Stimulated activated CD8-positive, alpha-beta memory T cell treated with anti-CD3 and anti-CD28 coated beads, Interleukin-12 subunit alpha, Interleukin-12 subunit beta, amount 100 ng/mL, for 4 hours (primary cell): ENCODE measurements around the gene ACVR1B.

Experiments
- DNase-seq: peaks from one replicate; pipeline ENCODE4 v3.0.0-alpha.2; 2020; ENCODE audit warnings: low read depth

ACVR1B gene

DNA sequence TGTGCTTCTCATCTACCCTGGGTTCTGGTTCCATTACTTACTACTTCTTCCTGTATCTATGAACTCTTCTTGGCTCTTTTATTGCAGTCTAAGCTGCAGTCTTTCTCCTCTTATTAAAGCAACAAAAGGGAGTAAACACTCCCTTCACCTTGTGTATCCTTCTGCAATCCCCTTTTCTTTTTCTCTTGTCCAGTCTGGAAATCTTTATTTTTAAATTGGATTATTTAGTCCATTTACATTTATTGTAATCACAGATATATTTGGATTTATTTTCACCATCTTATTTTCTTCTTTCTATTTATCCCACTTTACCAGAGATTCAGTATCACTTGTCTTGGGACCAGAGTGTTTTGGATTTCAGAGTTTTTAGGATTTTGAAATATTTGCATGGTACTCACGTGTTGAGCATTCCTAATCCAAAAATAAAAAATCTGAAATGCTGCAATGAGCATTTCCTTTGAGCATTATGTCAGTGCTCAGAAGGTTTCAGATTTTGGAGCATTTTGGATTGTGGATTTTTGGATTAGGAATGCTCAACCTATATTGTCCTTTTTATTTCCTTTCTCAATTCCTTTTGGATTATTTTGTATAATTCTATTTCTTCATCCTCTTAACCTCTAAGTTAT lies 6.8 kb upstream of the ACVR1B start:
- no peak for DNase-seq

DNA sequence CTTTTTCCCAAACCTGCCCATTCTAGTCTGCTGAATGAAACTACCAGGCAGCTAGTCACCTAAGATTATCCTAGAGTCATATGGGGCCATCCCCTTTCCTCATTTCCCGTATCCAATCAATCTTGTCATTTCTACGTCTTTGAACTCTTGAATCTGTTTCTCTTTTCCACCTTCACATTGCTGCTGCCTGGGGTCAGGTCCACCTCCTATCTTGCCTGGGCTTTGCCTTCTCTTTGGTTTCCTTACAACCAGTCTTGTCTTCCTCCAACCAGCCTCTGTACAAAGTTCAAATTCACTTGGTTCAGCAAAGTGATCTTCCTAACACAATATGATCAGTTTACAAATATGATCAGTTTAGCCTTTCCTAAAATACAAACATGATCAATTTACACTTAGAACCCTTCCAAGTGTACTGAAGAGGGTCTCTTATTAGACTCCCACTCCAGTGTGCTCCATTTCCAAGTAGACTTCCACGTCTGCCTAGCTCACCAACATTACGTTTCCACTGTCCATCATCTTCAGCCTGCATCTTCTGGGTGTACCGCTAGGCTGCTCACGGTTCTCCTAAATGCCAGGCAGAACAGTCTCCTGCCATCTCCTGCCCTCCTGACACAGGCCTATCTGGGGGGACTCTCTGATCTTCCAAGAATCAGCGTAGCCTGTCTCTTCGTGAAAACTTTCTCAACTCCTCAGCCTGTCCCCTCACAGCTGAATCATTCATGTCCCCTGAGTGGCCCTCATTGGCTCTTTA lies 4.1 kb upstream of the ACVR1B start:
- no peak for DNase-seq

DNA sequence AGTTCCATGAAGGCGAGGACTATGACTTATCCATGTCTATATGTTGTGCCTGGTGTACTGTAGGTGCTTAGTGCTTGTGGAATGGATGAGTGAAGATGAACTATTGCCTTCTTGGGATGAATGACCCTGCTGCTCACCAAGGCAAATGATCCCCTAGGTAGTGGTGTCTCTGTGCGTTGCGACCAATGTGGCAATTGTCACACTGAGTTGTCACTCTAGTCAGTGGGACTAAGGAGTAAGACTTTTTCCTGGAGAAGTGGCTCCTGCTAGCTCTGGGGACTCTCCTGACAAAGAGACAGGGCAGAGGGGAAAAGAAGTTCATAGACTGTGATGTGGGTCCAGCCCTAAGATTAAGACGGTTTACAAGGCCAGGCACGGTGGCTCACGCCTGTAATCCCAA lies 3.4 kb upstream of the ACVR1B start:
- no peak for DNase-seq

DNA sequence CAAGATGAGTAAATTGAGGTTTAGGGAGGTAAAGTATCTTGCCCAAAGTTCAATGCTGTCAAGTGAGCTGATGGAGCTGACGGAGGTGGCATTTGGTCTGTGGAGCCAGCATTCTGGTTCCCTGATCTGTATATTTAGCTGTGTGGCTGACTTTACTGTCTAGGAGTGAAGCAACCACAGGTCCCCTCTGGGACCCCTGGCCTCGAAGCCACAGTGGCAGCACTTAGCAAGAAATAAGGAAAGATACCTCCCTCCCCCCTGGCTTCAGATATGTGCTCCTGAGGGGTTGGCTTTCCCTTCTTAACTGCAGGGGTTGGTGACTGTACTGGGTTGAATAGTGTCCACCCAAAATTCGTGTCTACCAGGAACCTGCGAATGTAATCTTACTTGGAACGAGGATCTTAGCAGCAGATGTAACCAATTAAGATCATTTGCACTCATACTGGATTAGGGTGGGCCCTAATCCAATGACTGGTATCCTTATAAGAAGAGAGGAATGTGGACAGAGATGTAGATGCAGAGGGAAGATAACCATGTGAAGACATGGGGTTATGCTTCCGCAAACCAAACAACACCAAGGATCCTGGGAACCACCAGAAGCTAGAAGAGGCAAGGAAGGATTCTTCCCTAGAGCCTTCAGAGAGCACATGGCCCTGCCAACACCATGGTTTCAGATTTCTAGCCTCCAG lies 2.0 kb upstream of the ACVR1B start:
- no peak for DNase-seq

DNA sequence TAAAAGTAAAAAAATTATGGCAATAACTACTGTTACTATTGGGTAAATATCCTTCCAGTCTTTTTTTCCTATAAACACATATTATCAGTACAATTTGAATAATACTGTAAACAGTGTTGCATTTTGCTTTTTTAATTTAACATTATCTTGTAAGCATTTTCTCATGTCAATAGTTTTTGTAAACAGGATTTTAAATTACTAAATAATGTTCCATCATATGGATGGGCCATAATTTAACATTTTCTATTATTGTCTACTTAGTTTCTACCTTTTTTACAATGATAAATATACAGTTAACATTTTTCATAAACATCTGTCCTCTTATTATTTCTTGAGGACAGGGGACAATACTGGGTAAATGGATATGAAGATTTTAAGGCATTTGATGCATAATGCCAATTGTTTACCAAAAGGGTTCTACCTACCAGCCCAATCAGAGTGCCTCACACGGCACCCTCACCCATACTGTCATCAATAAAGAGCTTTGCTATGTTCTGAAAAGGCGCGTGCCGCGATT lies 759 bp upstream of the ACVR1B start:
- no peak for DNase-seq

DNA sequence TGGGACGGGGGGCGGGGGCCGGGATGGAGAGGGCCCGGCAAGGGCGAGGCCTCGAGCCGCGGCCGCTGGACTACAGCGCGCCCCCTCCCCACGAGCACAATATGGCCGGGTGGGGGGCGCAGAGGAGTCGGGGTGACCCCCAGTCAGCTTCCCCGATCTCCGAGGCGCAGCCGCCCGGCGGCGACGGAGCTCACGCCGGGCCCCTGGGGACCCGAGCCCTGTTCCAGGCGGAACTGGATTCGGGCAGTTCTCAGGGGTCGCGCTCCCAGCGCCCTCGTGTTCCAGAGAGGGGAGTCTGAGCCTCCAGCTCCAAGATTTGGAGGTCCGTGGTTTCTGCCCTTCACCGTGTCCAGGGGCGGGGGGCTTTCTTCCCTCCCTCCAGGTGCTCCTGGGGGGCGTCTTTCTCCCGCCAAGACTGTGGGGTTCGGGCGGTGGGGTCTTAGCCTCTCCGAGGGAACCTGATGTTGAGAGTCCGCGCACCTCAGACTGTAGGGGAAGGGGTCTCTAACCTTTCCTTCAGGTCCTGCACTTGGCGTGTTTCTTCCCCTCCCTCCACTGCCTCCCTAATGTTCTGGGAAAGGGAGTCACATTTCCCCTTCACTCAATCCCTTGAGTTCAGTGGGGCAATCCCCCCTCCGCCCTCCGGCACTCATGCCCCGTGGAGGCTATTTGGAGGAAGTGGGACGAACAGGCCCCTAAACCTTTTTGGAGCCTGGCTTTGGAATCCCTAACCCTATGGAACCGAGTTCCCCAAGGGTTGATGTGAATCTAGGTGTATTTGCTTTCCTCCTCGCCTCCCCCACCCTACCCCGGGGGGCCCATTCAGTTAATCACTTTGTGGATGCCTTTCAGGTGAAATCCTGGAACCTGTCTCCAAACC lies 584 bp downstream of the ACVR1B start:
- DNase-seq: no peak

DNA sequence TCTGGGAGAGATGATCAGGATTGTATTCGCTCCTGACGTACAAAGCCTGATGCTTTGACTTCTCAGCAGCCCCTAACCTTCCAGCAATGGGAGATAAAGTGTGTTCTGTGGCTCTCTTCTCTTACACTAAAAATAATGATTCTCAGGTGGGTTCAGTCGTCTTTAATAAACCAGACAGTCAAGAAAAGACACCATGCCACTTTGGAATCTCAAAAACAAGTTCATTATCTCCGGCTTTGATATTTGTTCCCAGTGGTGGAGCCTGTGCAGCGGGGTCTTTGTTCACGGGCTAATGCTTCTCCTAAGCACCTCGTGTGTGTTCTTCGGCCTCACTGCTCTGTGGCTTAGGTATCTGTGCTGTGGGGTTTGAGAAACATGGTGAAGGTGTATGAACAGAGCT lies 1.6 kb downstream of the ACVR1B start:
- DNase-seq: no peak

DNA sequence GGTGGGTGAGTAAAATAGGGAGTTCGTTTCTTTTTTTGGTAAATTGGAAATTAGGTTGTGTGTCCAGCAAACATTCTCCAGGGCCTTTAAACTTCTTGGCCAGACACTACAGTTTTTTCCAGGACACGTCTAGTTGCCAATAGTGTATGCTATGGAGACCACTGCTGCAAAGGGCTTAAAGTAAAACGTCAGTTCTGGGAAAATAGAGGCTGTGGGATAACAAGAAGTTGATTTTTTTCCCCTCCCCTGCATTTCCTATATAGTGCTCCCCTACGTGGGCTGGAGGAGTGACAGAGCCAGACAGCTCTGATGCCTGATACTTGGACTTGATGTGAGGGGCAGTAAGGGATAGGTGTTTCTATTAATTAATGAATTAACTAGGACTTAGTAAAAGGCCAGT lies 2.4 kb downstream of the ACVR1B start:
- no peak for DNase-seq

DNA sequence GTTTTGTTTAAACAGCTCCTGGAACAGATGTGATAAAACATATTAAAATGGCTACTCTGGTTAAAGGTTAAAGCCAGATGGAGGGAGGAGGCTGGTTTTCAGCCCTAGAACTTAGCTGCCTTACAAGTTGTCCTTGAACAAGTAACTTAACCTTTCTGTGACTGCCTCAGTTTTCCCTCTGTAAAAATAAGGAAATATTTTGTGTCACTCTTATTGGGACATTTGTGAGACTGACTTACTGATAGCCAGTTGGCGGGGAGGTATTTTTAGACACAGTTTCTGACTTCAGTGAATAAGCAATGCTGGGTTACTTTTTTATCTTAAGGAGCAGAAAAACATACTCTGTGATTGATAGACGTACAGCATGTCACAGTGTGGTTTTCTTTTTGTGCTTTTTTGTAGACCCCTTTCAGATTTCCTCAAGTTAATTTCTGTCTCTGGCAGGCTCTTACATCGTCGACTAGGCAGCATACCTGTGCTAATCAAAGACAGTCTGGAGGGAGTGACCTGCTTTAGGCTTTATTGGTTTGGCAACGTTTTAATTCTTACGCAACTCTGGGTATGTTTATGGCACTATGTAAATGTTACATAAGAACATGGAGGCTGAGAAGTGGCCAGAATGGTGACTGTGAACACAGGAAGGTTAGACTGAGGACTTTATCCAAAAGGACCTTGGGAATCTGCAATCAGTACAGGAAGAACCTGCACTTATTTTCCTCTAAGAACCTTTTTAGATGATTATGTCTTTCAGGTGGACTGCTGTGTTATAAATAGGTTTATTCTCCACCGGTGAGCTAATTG lies 3.3 kb downstream of the ACVR1B start:
- DNase-seq: no peak

DNA sequence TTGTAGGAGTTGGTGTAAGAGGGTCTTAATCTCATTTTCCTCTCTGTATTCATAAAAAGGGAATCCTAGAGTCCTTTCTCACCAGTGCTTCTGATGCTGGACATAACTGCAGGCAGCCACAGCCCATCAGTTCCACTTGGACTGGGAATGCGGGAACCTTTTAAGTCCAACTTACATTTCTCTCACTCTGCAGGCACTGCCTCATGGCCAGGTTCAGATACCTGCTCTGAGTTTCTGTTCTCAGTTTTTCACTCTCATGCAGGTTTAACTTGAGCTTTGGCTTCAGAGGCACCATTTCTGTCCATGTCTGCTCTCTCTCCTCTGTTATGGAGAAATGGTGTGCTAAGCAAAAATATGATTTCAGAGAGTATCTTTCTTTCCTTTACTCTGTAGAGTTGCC lies 4.2 kb downstream of the ACVR1B start:
- no peak for DNase-seq

DNA sequence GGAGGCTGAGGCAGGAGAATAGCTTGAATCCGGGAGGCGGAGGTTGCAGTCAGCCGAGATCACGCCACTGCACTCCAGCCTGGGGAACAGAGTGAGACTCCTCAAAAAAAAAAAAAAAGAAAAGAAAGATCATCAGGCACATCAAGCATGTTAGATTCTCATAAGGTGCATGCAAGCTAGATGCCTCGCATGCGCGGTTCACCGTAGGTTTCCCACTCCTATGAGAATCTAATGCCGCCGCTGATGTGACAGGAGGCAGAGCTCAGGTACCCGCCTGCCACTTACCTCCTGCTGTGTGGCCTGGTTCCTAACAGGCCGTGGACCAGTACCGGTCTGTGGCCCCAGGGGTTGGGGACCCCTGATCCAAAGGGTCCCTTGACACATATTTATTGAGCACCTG lies 7.0 kb downstream of the ACVR1B start:
- DNase-seq: no peak

DNA sequence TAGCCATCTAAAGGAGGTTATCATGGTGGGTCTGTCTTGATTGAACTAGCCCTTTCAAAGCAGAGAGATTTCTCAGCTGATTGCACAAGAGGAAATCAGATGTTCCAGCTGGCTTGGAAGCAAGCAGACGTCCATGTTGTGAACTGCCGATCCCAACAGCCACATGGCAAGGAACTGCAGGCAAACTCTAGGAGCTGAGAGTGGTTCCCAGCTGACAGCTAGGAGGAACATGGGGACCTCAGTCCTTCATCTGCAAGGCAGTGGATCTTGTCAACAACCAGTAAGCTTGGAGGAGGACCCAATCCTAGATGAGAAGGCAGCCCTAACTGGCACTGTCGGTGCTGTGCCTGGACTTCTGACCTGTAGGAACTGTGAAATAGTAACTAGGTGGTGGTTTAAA lies 7.7 kb downstream of the ACVR1B start:
- DNase-seq: no peak

DNA sequence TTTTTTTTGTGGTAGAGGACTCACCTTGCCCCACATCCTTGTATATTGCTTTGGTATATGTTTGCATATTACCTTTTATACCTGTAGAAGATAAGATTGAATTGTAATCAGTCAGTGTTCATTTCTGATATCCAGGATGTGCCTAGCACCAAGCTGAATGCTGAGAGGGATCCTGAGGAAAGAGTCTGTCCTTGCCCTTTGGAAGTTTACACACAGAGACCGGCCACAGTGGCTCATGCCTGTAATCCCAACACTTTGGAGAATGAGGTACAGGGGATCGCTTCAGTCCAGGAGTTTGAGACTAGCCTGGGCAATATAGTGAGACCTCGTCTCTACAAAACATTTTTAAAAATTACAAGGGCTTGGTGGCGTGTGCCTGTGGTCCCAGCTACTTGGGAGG lies 8.4 kb downstream of the ACVR1B start:
- no peak for DNase-seq

DNA sequence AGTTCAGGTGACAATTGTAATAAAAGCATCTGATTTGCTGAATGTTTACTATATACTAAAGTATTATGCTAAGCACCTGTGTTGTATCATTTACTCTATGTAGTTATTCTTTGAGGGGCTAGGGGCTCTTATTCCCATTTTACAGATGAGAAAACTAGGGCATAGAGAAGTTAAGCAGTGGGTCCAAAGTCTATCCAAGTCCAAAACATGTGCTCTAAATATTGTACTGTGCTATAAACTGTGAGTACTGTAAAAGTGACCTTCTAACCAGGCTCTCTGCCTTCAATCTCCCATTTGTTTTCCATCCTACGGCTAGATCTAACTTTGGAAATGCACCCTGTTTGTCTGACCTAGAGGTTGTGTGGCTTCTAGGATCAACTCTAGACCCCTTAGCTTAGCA lies 9.0 kb downstream of the ACVR1B start:
- no peak for DNase-seq

DNA sequence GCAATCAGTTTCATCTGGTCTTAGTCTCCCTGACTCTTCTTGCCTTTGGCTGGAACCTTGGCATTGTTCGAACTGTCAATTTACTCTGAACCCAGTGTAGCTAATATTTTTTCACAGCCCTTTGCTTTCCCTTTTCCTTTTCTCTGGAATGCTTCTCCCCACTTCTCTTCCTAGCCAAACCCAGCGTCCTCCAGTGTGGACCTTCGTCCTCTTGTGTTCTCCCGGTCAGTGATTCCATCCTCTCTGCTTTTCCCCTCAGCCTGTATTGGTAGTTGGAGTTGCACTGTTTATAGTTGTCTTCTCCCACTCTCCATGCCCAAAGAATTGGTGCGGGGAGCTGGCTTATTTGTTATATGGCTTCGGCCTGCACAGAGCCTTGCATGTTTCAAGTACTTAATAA lies 9.4 kb downstream of the ACVR1B start:
- no peak for DNase-seq

DNA sequence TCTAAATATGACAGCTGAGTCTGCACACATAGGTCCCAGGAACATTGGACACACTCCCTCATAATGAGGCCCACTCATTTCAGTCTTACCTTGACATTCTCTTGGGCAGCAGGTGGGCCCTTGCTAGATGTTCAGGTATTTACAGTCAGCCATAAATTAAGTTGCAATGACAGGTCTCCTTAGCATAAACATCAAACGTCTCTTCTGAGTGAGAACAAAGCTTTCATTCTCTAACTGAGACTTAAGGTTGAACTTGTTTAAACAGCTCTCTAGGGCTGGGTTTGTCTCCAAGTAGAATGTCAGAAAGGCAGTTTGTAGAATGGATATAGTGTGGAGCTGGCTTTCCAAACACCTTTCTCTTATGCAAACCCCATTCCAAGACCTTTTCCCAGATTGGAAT lies 10.3 kb downstream of the ACVR1B start:
- no peak for DNase-seq

DNA sequence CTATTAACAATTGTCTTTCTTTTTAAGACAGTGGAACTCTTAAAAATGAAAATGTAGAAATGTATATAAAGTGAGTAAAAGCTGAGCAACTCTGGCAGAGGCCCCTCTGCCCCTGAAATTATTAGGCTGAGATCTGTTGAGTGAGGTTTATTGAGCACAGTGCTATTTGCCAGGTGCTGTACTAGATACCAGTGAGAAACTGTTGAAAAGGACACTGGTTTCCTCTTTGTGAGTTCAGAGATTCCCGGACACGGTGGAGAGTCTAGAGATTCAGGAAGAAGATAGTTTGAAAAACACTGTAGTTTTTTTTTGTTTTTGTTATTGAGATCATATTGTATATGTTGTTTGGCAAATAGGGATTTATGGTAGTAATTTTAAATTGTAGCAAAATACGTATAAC lies 11.2 kb downstream of the ACVR1B start:
- no peak for DNase-seq

DNA sequence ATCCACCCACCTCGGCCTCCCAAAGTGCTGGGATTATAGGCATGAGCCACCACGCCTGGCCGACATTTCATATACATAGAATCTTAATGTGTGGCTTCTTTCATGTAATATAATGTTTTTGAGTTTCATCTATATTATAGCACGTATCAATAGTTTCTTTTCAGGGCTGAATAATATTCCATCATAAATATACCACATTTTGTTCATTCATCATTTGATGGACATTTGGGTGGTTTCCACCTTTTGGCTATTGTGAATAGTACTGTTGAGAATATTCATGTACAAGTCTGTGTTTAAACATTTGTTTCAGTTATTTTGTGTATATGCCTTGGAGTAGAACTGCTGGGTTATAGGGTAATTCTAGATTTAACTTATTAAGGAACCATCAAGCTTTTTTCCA lies 12.0 kb downstream of the ACVR1B start:
- no peak for DNase-seq

DNA sequence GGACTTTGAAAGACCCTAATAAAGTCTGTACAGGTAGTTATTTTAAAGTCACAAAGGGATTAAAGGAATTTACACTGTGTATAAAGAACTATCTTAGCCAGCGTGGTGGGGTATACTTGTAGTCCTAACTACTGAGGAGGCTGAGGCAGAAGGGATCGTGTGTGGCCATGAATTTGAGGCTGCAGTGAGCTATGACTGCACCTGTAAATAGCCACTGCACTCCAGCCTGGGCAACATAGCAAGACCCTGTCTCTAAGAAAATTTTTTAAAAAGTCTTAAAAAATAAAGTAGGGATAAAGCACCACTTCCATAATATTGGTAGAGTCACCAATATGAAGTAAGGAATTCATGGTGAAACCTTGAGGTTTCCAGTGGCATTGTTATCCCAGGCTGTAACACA lies 18.1 kb downstream of the ACVR1B start:
- DNase-seq: no peak

DNA sequence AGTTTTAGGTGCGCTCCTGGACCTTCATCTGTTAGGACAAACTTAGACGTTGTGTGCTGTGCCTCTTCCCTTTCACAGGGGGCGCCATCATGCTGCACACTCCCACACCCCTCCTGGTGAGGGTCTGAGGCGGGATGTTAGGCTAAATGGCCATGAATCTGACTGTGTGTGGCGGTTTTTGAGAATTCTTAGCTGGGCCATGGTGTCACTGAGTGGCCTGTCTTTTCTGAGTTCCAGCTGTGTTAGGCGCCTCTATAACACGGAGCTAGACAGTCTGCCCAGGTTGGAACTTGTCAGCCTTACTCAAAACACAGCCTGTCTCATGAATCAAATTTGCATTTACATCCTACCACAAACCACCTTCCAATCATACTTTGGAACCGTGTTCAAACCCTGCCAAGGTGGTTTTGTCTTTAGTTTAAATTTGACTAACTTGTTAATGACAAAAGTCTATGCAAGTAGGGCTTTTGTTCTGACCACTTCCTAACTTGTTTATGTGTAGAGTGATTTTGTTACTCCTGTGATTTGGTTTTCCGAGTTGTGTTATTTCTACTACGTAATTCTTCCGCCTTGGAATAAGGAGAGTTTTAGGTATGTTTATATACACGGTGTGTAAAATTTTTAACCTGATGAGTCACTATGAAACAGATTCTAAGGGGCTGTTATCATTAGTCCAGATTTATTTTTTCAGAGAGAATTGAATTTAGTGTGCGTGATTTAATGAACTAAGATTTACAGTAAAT lies 19.6 kb downstream of the ACVR1B start:
- no peak for DNase-seq
